H9 (cell line): ENCODE data around the gene LIMS1. TPM values are rescaled to one million over a fixed set of nuclear protein-coding genes. Genes with fewer than 3 reads are reported as not detected.

Source experiments
- DNase-seq: peaks from one replicate; pipeline ENCODE4 v3.0.0-alpha.2; 2017
- H2AFZ ChIP-seq: one replicate; pipeline ENCODE4 v1.6.1; 2013; ENCODE audit warnings: mild to moderate bottlenecking, low read length, control low read depth, moderate library complexity
- H2AK5ac ChIP-seq: 2 replicates; pipeline ENCODE4 v1.6.1; 2013; ENCODE audit warnings: low read length, control low read depth, mixed read lengths; ENCODE audit not compliant: insufficient read length
- H2BK120ac ChIP-seq: one replicate; pipeline ENCODE4 v1.6.1; 2013; ENCODE audit warnings: low read depth, mild to moderate bottlenecking, low read length, control low read depth, inconsistent platforms; ENCODE audit not compliant: poor library complexity, severe bottlenecking
- H2BK12ac ChIP-seq: 2 replicates; pipeline ENCODE4 v1.6.1; 2013; ENCODE audit warnings: low read length, control low read depth, mixed read lengths, low read depth; ENCODE audit not compliant: insufficient read length
- H2BK15ac ChIP-seq: 2 replicates; pipeline ENCODE4 v1.6.1; 2013; ENCODE audit warnings: low read depth, low read length, control low read depth
- H2BK20ac ChIP-seq: one replicate; pipeline ENCODE4 v1.6.1; 2013; ENCODE audit warnings: low read depth, mild to moderate bottlenecking, low read length, control low read depth, inconsistent platforms; ENCODE audit not compliant: poor library complexity, severe bottlenecking
- H2BK5ac ChIP-seq: 2 replicates; pipeline ENCODE4 v1.6.1; 2013; ENCODE audit warnings: low read length, control low read depth, mixed read lengths; ENCODE audit not compliant: insufficient read length
- H3K14ac ChIP-seq: 2 replicates; pipeline ENCODE4 v1.6.1; 2013; ENCODE audit warnings: low read length, control low read depth; ENCODE audit not compliant: insufficient read depth
- H3K18ac ChIP-seq: 2 replicates; pipeline ENCODE4 v1.6.1; 2013; ENCODE audit warnings: low read depth, mild to moderate bottlenecking, mixed read lengths, low read length, control low read depth; ENCODE audit not compliant: insufficient read length
- H3K23ac ChIP-seq: 2 replicates; pipeline ENCODE4 v1.6.1; 2013; ENCODE audit warnings: low read length, control low read depth, mixed read lengths, low read depth; ENCODE audit not compliant: insufficient read length
- H3K23me2 ChIP-seq: 2 replicates; pipeline ENCODE4 v1.6.1; 2013; ENCODE audit warnings: low read depth, mild to moderate bottlenecking, mixed read lengths, low read length, control low read depth; ENCODE audit not compliant: insufficient read length, poor library complexity, severe bottlenecking
- H3K27ac ChIP-seq: 2 replicates; pipeline ENCODE4 v1.5.1; 2013; ENCODE audit warnings: low read length, control low read depth, mixed read lengths, low read depth; ENCODE audit not compliant: insufficient read length
- H3K27me3 ChIP-seq: 2 replicates; pipeline ENCODE4 v1.6.1; 2013; ENCODE audit warnings: low read length, control low read depth, inconsistent platforms; ENCODE audit not compliant: insufficient read depth
- H3K4ac ChIP-seq: 2 replicates; pipeline ENCODE4 v1.6.1; 2013; ENCODE audit warnings: low read depth, mild to moderate bottlenecking, control low read depth, inconsistent platforms, low read length, moderate library complexity
- H3K4me1 ChIP-seq: 2 replicates; pipeline ENCODE4 v1.6.1; 2013; ENCODE audit warnings: low read length, control low read depth, inconsistent platforms; ENCODE audit not compliant: insufficient read depth
- H3K4me2 ChIP-seq: 2 replicates; pipeline ENCODE4 v1.6.1; 2013; ENCODE audit warnings: low read length, control low read depth, mixed read lengths; ENCODE audit not compliant: insufficient read length, insufficient read depth
- H3K56ac ChIP-seq: 2 replicates; pipeline ENCODE4 v1.6.1; 2013; ENCODE audit warnings: low read depth, mild to moderate bottlenecking, mixed read lengths, low read length, control low read depth; ENCODE audit not compliant: insufficient read length
- H3K79me1 ChIP-seq: 2 replicates; pipeline ENCODE4 v1.6.1; 2013; ENCODE audit warnings: low read depth, mild to moderate bottlenecking, moderate library complexity, low read length, control low read depth, inconsistent platforms; ENCODE audit not compliant: insufficient read depth, poor library complexity, severe bottlenecking
- H3K79me2 ChIP-seq: 2 replicates; pipeline ENCODE4 v1.6.1; 2013; ENCODE audit warnings: low read length, control low read depth, inconsistent platforms; ENCODE audit not compliant: insufficient read depth
- H3K9ac ChIP-seq: 2 replicates; pipeline ENCODE4 v1.6.1; 2013; ENCODE audit warnings: low read length, control low read depth, mixed read lengths; ENCODE audit not compliant: insufficient read length; ENCODE audit errors: extremely low read depth
- H3K9me3 ChIP-seq: one replicate; pipeline ENCODE4 v1.6.1; 2013; ENCODE audit warnings: low read depth, low read length, inconsistent platforms; ENCODE audit not compliant: control insufficient read depth
- H3T11ph ChIP-seq: one replicate; pipeline ENCODE4 v1.6.1; 2013; ENCODE audit warnings: mild to moderate bottlenecking, low read length, control low read depth, inconsistent platforms
- H4K20me1 ChIP-seq: one replicate; pipeline ENCODE4 v1.6.1; 2013; ENCODE audit not compliant: control insufficient read depth, insufficient read length, insufficient read depth
- H4K5ac ChIP-seq: 2 replicates; pipeline ENCODE4 v1.6.1; 2013; ENCODE audit warnings: low read depth, mild to moderate bottlenecking, mixed read lengths, low read length, control low read depth; ENCODE audit not compliant: insufficient read length
- H4K8ac ChIP-seq: replicated peaks from 2 replicates; pipeline ENCODE4 v1.6.1; 2013; ENCODE audit warnings: low read length, control low read depth, mixed read lengths, low read depth; ENCODE audit not compliant: insufficient read length
- H4K91ac ChIP-seq: 2 replicates; pipeline ENCODE4 v1.6.1; 2013; ENCODE audit warnings: low read depth, mild to moderate bottlenecking, moderate library complexity, mixed read lengths, low read length, control low read depth; ENCODE audit not compliant: insufficient read length
- H3K27ac Mint-ChIP-seq, 3 experiments: 2 replicates in 2 of 3; 3 replicates in 1 of 3; pipeline ENCODE4 v1.8.0; 2020 to 2021; ENCODE audit warnings: mixed read lengths in 3 of 3, mild to moderate bottlenecking in 1 of 3, moderate library complexity in 1 of 3
- H3K27me3 Mint-ChIP-seq: 2 replicates; pipeline ENCODE4 v1.8.0; 2021; ENCODE audit warnings: low read depth, mild to moderate bottlenecking, moderate library complexity, mixed read lengths
- H3K36me3 Mint-ChIP-seq, 3 experiments: 2 replicates in 2 of 3; 3 replicates in 1 of 3; pipeline ENCODE4 v1.8.0; 2020 to 2021; ENCODE audit warnings: low read depth in 3 of 3, mixed read lengths in 3 of 3; ENCODE audit not compliant: insufficient read depth in 1 of 3
- H3K4me1 Mint-ChIP-seq, 2 experiments: 2 replicates each; pipeline ENCODE4 v1.8.0; 2020; ENCODE audit warnings: mixed read lengths in 2 of 2
- H3K4me3 Mint-ChIP-seq, 2 experiments: 2 replicates in 1 of 2; 3 replicates in 1 of 2; pipeline ENCODE4 v1.8.0; 2020 to 2021; ENCODE audit warnings: mild to moderate bottlenecking in 2 of 2, mixed read lengths in 2 of 2, moderate library complexity in 1 of 2
- H3K9me3 Mint-ChIP-seq, 2 experiments: 2 replicates in 1 of 2; 3 replicates in 1 of 2; pipeline ENCODE4 v1.8.0; 2020; ENCODE audit warnings: mild to moderate bottlenecking in 2 of 2, mixed read lengths in 2 of 2, moderate library complexity in 1 of 2
- CTCF ChIP-seq: fragments of 200-600 bp; sonication (generic); conservative IDR thresholded peaks from 3 replicates; pipeline ENCODE4 v1.8.0; 2021; ENCODE audit warnings: antibody characterized with exemption, mild to moderate bottlenecking
- WGBS: extraction: QIAGEN DNeasy Blood & Tissue Kit; methylation state at CpG from one replicate; pipeline ENCODE4 v1.1.7; 2013; ENCODE audit warnings: missing lambda C conversion rate, low lambda C conversion rate, mixed read lengths; ENCODE audit not compliant: insufficient read length; ENCODE audit errors: extremely low coverage; 5-methylcytosine and 5-hydroxymethylcytosine counted together
- total RNA-seq: library from RNA; stranded (reverse); gene quantifications from 2 replicates; pipeline ENCODE4 v1.2.1, GENCODE V29; 2021

LIMS1 gene
- total RNA-seq, 1 experiment from 2014 or later, result 37.7 TPM

DNA sequence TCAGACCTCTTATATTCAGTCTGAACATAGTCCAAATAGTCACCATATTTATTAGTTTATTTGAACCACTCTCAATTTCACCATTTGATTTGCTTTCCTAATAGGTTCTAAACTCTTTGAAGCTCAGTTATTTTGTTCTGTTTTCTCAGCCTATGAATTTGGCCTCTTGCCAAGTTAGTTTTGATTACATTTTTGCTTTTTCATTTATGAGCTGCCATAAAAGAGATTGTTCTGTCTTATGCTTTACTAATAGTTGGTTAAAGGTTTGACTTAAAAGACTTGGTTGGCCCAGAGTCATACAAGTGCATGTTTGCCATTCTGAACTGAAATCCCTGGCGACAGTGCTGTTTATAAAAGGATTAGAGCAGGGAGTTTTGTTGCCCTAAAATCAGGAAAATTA is 99.1 kb downstream of the LIMS1 start:
- H3K4me3 Mint-ChIP-seq, result no peak overlapping the region
- Histone ChIP-seq H4K8ac (no peak overlapping the region), H3K18ac (no peak overlapping the region), H2BK120ac (no peak overlapping the region), H4K91ac (no peak overlapping the region), H2BK20ac (no peak overlapping the region), H3K27me3 (no peaks in the 10 kb centered on the region), H2BK12ac (no peak overlapping the region), H2AK5ac (no peak overlapping the region), H3K23ac (no peak overlapping the region), H3K9ac (no peak overlapping the region), H3K79me1 (no peaks in the 10 kb centered on the region), H2BK5ac (no peak overlapping the region), H3K23me2 (no peaks in the 10 kb centered on the region), H3K14ac (no peak overlapping the region), H3K27ac (no peak overlapping the region), H3K79me2 (no peaks in the 10 kb centered on the region), H3K4me1 (no peaks in the 10 kb centered on the region; the same call in 1 of the 2 replicates), H3T11ph (no peak overlapping the region), H3K4ac (no peak overlapping the region), H3K56ac (no peak overlapping the region), H2AFZ (no peak overlapping the region), H3K4me2 (no peak overlapping the region), H2BK15ac (no peak overlapping the region), H4K20me1 (no peaks in the 10 kb centered on the region), H3K9me3 (no peaks in the 10 kb centered on the region), H4K5ac (no peak overlapping the region)
- peaks cover 17 to 27% of the 10 kb centered on the region in 2 experiments for H3K4me1 Mint-ChIP-seq
- TF ChIP-seq CTCF, result no peak
- no peak for DNase-seq
- no peaks in the 10 kb centered on the region for H3K9me3 Mint-ChIP-seq
- H3K36me3 Mint-ChIP-seq, result no peaks in the 10 kb centered on the region
- H3K27me3 Mint-ChIP-seq, result no peaks in the 10 kb centered on the region
- H3K27ac Mint-ChIP-seq, result no peak overlapping the region
- no CpG with 5 or more reads among the region's 1 CpG for WGBS
